Esophagus muscularis mucosa (tissue), 4 donors: ENCODE results near the gene NAPA. TPM values are rescaled to one million over a fixed set of nuclear protein-coding genes. Genes with fewer than 3 reads are reported as not detected.

Experiments used
- DNase-seq: peaks from one replicate; pipeline ENCODE4 v3.0.0-alpha.2; 2017; ENCODE audit errors: extremely low spot score
- H3K27ac ChIP-seq, 4 donors: fragments of 200-600 bp; sonication (generic); replicated peaks in 1 of 4; 1 replicate in 3 of 4; 2 replicates in 1 of 4; pipeline ENCODE4 v1.5.1; 2016 to 2019; ENCODE audit warnings: mild to moderate bottlenecking in 1 of 4
- H3K27me3 ChIP-seq, 4 donors: fragments of 200-600 bp; sonication (generic); one replicate each; pipeline versions ENCODE4 v1.5.1 to v1.6.0; 2016 to 2019
- H3K36me3 ChIP-seq, 4 donors: fragments of 200-600 bp; sonication (generic); one replicate each; pipeline ENCODE4 v1.5.1; 2016 to 2019
- H3K4me1 ChIP-seq, 4 donors: fragments of 200-600 bp; sonication (generic); one replicate each; pipeline ENCODE4 v1.5.1; 2016 to 2019
- H3K4me3 ChIP-seq, 4 donors: fragments of 200-600 bp; sonication (generic); 1 replicate in 2 of 4; 2 replicates in 2 of 4; pipeline ENCODE4 v1.5.1; 2016 to 2019; ENCODE audit warnings: mild to moderate bottlenecking in 4 of 4, moderate library complexity in 1 of 4
- H3K9me3 ChIP-seq, 4 donors: fragments of 200-600 bp; sonication (generic); 1 replicate in 3 of 4; 2 replicates in 1 of 4; pipeline ENCODE4 v1.5.1; 2016 to 2019
- CTCF ChIP-seq, 3 experiments: fragments of 200-600 bp in 2 of 3; fragments of 450-650 bp in 1 of 3; sonication (generic) in 2 of 3; IDR thresholded peaks; one replicate each; pipeline ENCODE4 v1.5.1; 2017 to 2019; ENCODE audit warnings: antibody characterized with exemption in 3 of 3, mild to moderate bottlenecking in 2 of 3, moderate library complexity in 1 of 3
- EP300 ChIP-seq: sonication (generic); formaldehyde crosslinking; IDR thresholded peaks from one replicate; pipeline ENCODE4 v1.6.1; 2017; ENCODE audit warnings: antibody characterized with exemption
- POLR2A ChIP-seq: fragments of 450-650 bp; IDR thresholded peaks from one replicate; pipeline ENCODE4 v1.6.1; 2017; ENCODE audit warnings: antibody characterized with exemption, moderate library complexity, mild to moderate bottlenecking, low read depth
- POLR2AphosphoS5 ChIP-seq, 2 donors: sonication (generic); formaldehyde crosslinking; IDR thresholded peaks; one replicate each; pipeline ENCODE4 v1.6.1; 2017; ENCODE audit warnings: antibody characterized with exemption in 2 of 2
- WGBS: methylation state at CpG from one replicate; pipeline ENCODE4 v1.1.5; 2018; 5-methylcytosine and 5-hydroxymethylcytosine counted together
- intact Hi-C: fragments of 100-400 bp; cut with DNase I; formaldehyde crosslinking; loops from one replicate; pipeline ENCODE4 v1.15.1; 2023
- total RNA-seq, 4 donors: library from RNA; depleted of rRNA; stranded (reverse); fragments of >200 nt; gene quantifications; one replicate each; pipeline versions ENCODE4 v1.1.0 to v1.2.1, GENCODE V29; 2016

The NAPA gene
- total RNA-seq, 4 donors from 2014 or later: 109 to 164 (median 148) TPM

- Histone ChIP-seq H3K27me3 (peaks cover 0 to 43% (median 5%) of the 10 kb centered on the region in 4 donors), H3K27ac (peak overlapping the region in 3 of 4 donors; percentile 44 to 77 (median 50)), H3K4me3 (no peak overlapping the region), H3K36me3 (peaks cover 0 to 8% (median 0%) of the 10 kb centered on the region in 4 donors), H3K9me3 (no peaks in the 10 kb centered on the region), H3K4me1 (peaks cover 7 to 47% (median 41%) of the 10 kb centered on the region in 4 donors)
- TF ChIP-seq POLR2AphosphoS5 (IDR thresholded peaks at IDR 0.05) (no peak), EP300 (no peak), POLR2A (no peak), CTCF (IDR thresholded peaks at IDR 0.05) (no peak)
- intact Hi-C loops: no loop called here
- 17% methylated on average over 6 of the region's 6 CpGs for WGBS
- no peak for DNase-seq
Measured at GRCh38 chr19:47469363-47469700, 45.5 kb downstream of the NAPA start.

DNA sequence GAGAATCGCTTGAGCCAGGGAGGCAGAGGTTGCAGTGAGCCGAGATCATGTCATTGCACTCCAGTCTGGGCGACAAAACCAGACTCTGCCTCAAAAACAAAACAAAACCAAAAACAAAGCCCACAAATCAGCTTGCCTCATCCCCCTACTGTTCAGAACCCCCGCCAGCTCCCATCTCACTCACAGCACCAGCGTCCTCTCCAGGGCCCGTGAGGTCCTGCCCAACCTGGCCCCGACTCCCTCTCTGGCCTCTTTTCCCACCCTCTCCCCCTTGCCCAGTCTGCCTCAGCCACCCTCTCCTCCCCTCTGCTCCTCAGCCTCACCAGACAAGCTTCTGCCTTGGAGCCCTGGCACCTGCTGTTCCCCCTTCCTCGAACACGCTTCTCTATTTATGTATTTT, 46.9 kb downstream of the NAPA start:
- Histone ChIP-seq H3K4me1 (peaks cover 7 to 46% (median 41%) of the 10 kb centered on the region in 4 donors), H3K27me3 (peaks cover 0 to 33% (median 5%) of the 10 kb centered on the region in 4 donors), H3K4me3 (no peak overlapping the region), H3K9me3 (no peaks in the 10 kb centered on the region), H3K36me3 (peaks cover 0 to 8% (median 0%) of the 10 kb centered on the region in 4 donors), H3K27ac (no peak overlapping the region)
- intact Hi-C loops: no loop called here
- DNase-seq: no peak
- TF ChIP-seq POLR2A (no peak), POLR2AphosphoS5 (IDR thresholded peaks at IDR 0.05) (no peak), CTCF (IDR thresholded peaks at IDR 0.05) (no peak), EP300 (no peak)
- WGBS: 65% methylated on average over 9 of the region's 9 CpGs

GRCh38 chr19:47465957-47466356, 48.9 kb downstream of the NAPA start:
- Histone ChIP-seq H3K4me3 (no peak overlapping the region), H3K27me3 (peaks cover 0 to 16% (median under 1%) of the 10 kb centered on the region in 4 donors), H3K9me3 (no peaks in the 10 kb centered on the region), H3K36me3 (peaks cover 0 to 8% (median 0%) of the 10 kb centered on the region in 4 donors), H3K27ac (no peak overlapping the region), H3K4me1 (peaks cover 0 to 27% (median 22%) of the 10 kb centered on the region in 4 donors)
- 89% methylated on average over 16 of the region's 27 CpGs for WGBS
- intact Hi-C loops: no loop called here
- TF ChIP-seq POLR2A (no peak), POLR2AphosphoS5 (IDR thresholded peaks at IDR 0.05) (no peak), EP300 (no peak), CTCF (IDR thresholded peaks at IDR 0.05) (no peak)
- DNase-seq: no peak

DNA sequence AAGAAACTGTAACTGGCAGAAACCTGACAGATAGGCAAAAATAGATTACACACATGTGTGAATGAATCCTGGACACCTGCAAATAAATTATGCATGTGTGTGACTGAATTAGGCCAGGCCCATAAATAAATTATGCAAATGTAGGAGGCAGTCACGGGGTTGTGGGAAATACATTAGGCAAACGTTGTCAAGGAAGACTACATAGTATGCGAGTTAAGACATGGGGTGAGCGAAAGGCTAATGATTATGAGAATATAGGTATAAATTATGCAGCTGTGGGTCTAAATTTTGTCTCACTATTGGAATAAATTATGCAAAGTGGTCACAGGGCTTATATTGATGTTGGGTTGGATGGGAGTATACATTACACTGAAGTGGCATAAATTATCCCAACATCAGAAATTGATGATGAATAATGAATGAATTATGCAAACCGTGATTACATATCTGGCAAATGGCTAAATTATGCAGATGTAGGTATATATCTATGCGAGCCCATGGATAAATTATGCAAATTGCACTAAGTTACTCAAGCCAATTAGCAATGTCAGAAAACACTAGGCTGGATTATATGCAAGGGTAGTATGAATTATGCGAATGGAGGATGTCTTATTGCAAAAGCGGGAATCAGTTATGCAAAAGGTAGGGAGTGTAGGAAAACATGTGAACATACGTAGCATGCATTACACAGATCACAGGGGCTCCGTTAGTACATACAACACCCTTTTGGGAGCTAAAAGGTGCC, 50.0 kb downstream of the NAPA start:
- TF ChIP-seq CTCF (IDR thresholded peaks at IDR 0.05) (no peak), POLR2A (no peak), EP300 (no peak), POLR2AphosphoS5 (IDR thresholded peaks at IDR 0.05) (no peak)
- DNase-seq: no peak
- Histone ChIP-seq H3K36me3 (peaks cover 0 to 11% (median 3%) of the 10 kb centered on the region in 4 donors), H3K9me3 (no peaks in the 10 kb centered on the region), H3K27me3 (peaks cover 0 to 18% (median 0%) of the 10 kb centered on the region in 4 donors), H3K4me1 (peaks cover 0 to 16% (median 11%) of the 10 kb centered on the region in 4 donors), H3K27ac (no peak overlapping the region), H3K4me3 (no peak overlapping the region)
- WGBS: 74% methylated on average over 10 of the region's 10 CpGs
- intact Hi-C loops: no loop called here
